ENCODE results near the gene DENND2A.
A peak's percentile ranks its signal among the peaks of the same experiment; 100 is the strongest.
"Not testable (repeated sequence)": the region's sequence is repeated elsewhere in the genome, so short reads cannot be mapped to it uniquely, and the experiment has no call there.

DENND2A gene, protein sequence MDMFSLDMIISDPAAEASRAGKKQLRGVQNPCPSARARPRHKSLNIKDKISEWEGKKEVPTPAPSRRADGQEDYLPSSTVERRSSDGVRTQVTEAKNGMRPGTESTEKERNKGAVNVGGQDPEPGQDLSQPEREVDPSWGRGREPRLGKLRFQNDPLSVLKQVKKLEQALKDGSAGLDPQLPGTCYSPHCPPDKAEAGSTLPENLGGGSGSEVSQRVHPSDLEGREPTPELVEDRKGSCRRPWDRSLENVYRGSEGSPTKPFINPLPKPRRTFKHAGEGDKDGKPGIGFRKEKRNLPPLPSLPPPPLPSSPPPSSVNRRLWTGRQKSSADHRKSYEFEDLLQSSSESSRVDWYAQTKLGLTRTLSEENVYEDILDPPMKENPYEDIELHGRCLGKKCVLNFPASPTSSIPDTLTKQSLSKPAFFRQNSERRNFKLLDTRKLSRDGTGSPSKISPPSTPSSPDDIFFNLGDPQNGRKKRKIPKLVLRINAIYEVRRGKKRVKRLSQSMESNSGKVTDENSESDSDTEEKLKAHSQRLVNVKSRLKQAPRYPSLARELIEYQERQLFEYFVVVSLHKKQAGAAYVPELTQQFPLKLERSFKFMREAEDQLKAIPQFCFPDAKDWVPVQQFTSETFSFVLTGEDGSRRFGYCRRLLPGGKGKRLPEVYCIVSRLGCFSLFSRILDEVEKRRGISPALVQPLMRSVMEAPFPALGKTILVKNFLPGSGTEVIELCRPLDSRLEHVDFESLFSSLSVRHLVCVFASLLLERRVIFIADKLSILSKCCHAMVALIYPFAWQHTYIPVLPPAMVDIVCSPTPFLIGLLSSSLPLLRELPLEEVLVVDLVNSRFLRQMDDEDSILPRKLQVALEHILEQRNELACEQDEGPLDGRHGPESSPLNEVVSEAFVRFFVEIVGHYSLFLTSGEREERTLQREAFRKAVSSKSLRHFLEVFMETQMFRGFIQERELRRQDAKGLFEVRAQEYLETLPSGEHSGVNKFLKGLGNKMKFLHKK

GRCh38 chr7:140640727-140641523 is at the start of gene DENND2A:
TSS of gene DENND2A (minus strand) at chr7:140640813. CDS start at chr7:140602397, 38,416 bp downstream.
- DNase-seq, result peak; percentile 25

DNA sequence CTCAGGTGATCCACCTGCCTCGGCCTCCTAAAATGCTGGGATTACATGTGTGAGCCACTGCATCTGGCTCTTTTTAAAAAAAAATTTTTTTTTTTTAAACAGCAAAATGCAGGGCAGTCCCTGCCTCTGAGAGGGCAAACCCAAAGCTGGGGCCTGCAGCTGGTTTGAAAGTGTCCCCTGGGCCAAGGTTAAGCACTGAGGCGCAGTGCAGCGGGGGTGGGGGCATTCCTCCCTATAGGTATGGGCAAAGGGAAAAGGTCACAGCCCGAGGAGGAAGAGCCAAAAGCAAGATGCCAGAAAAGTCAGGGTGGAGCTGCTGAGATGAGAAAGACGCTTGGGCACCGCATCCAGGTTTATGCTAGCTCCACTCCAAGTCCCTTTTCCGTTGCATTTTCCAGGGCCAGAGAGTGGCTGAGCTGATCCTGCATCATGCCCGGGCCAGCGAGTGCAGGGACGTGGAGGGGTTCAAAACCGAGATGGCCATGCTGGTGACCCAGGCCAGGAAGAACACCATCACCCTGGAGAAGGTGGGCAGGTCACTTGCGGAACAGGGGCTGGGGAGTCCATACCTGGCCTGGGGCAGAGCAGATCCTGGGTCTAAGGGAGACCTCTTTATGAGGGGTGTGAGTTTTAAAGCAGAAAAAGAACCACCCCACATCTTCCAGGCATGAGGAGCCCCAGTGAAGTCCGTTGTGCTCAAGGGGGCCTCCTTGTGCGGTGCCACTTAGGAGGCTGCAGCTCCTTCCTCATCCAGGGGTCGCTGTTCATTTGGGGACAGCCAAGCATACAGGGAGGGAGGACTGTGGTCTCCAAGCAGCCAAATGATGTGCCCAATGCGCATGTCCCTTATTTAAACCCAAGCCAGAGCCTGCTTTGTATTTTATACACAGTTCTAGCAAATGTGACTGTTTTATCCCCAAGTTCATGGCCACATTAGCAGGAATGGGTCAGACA is 48.9 kb upstream of the DENND2A start:
- DNase-seq, result no peak

DNA sequence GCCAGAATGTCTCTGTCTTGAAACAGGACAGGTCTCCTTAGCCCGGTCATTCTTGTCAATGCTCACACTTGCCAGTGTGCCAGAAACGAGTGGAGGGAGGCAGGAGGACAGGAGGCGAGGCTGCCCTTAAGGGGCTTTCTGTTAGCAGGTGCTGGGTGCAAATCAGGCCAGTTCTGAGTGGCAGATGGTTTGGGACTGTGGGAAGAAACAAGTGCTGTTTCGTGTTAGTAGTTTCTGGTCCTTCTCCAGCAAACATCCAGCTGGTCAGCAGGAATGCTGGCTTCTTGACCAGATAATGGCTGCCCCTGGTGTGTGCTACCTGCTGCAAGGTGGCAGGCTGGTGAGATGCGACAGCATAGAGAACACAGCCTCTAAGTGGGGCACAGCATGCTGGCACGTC is 47.7 kb upstream of the DENND2A start:
- no peak for DNase-seq

- DNase-seq, result no peak
These were observed 46.3 kb upstream of the DENND2A start for GRCh38 chr7:140686921-140687320.

- DNase-seq, result no peak
These were observed 44.9 kb upstream of the DENND2A start for GRCh38 chr7:140685407-140686087.

GRCh38 chr7:140684066-140684950 is 43.7 kb upstream of the DENND2A start:
- no peak for DNase-seq

- DNase-seq, result no peak
These were observed 43.0 kb upstream of the DENND2A start for GRCh38 chr7:140683657-140684056.

GRCh38 chr7:140681766-140682165 is 41.2 kb upstream of the DENND2A start:
- no peak for DNase-seq

GRCh38 chr7:140680886-140681285 is 40.3 kb upstream of the DENND2A start:
- no peak for DNase-seq

DNA sequence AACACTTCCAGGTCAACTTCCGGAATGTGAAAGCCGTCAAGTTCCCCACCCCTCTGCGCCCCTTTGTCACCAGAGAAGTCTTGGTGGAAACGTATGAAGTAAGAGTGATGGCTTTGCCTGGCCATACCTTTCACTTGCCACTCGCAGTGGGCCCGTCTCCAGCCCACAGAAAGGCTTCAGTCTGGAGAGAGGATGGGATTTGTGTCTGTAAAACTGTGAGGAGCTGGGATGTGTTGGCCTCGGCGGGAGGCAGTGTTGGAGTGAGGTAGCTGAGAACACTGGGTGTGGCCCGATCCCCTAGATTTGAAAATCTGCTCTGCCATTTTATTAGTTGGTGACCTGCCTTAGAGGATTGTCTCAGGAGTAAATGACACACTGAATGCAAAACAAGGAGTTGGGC is 38.6 kb upstream of the DENND2A start:
- no peak for DNase-seq

DNA sequence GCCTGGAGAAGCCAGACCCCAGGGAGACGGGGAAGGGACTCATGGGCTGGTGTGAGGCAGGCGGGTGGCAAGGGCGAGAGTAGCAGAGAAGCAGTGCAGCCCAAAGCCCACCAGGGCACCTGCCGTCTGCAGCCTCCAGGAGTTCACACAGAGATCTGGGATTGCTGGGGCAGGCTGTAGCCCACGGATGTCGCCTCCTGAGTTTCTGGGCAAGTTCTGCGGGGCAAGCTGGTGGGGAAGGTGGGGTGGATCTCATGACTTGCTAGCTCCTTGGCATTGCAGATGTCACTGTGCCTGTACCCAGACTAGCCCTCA is 38.2 kb upstream of the DENND2A start:
- no peak for DNase-seq

DNA sequence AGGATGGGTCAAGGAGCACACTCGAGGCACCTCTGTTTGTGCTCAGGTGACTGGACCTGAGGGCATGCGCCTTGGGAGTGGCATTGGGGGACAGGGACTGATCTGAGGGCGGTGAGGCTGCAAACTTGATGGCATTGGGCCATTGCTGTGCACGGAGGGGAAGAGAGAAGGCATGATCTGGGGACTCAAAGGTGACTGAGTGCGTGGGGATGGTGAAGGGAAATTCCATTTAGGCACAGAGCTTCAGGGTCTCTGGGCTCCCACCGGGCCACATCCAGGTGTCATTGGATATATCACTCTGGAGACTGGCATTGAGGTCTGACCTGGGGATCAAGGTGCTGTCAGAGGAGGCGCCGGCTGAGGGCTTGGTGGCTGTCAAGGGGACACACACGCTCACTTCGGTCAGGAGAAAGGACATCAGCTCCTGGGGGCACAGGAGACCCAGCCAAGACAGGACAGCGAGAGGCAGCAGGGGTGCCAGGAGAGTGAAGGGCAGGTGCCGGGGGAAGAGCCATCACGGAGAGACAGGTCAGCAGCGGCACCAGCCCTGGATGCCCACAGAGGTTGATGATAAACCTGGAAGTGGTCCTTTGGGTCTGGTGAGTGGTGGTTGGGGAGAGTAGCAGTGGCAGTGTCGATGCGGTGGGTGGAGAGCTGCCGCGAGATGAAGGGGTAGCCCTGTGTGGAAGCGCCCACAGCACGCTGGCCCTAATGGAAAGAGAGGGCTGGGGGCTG is 37.6 kb upstream of the DENND2A start:
- DNase-seq, result no peak

- DNase-seq, result no peak
These were observed 36.9 kb upstream of the DENND2A start for GRCh38 chr7:140677496-140677895.

- DNase-seq, result not testable (repeated sequence)
These were observed 36.3 kb upstream of the DENND2A start for GRCh38 chr7:140676956-140677355.

GRCh38 chr7:140676306-140676705 is 35.7 kb upstream of the DENND2A start:
- DNase-seq, result no peak

GRCh38 chr7:140675726-140676125 is 35.1 kb upstream of the DENND2A start:
- no peak for DNase-seq

DNA sequence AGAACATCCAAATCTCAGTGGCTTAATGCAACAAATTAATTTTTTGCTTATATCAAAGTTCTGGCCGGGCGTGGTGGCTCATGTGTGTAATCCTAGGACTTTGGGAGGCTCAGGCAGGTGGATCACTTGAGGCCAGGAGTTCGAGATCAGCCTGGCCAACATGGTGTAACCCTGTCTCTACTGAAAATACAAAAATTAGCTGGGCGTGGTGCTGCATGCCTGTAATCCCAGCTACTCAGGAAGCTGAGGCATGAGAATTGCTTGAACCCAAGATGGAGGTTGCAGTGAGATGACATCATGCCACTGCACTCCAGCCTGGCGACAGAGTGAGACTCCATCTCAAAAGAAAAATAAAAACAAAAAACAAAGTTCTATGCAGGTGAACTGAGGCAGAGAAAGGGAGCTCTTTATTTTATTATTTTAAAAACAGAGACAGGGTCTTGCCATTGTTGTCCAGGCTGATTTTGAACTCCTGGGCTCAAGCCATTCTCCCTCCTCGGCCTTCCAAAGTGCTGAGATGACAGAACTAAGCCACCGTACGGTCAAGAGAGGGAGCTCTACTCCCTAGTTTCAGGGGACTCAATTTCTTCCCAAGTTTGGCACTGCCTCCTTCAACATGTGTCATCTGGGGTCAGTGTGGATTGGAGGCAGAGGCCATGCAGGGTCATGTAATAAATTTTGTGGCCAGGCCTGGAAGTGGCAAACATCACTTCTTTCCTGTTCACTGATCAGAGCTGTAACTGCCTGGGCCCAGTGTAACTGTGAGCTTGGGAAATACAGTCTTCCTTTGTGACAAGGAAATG is 34.5 kb upstream of the DENND2A start:
- DNase-seq, result no peak

- no peak for DNase-seq
These were observed 33.8 kb upstream of the DENND2A start for GRCh38 chr7:140674356-140674800.
